Activated CD4-positive, alpha-beta T cell treated with anti-CD3 and anti-CD28 coated beads, Interleukin-2, amount 50 U/mL, for 48 hours (primary cell): ENCODE results near the gene KLHL36.

Experiments
- DNase-seq, 2 experiments: peaks; one replicate each; pipeline ENCODE4 v3.0.0-alpha.2; 2020

KLHL36 gene

GRCh38 chr16:84699712-84700445 is 51.6 kb downstream of the KLHL36 start, which contains the start of gene USP10:
Gene USP10 (plus strand): TSS chr16:84700000. CDS start chr16:84700091, 91 bp downstream.
- DNase-seq = peak; percentile 79 to 82

GRCh38 chr16:84700446-84701300 is 52.4 kb downstream of the KLHL36 start:
- peak; percentile 24 to 42 for DNase-seq

- DNase-seq = no peak
Observed at GRCh38 chr16:84703681-84704080, 55.4 kb downstream of the KLHL36 start.

- no peak for DNase-seq
Observed at GRCh38 chr16:84704253-84704652, 55.9 kb downstream of the KLHL36 start.

- DNase-seq = no peak
Observed at GRCh38 chr16:84706856-84707255, 58.5 kb downstream of the KLHL36 start.

- DNase-seq = no peak
Observed at GRCh38 chr16:84709609-84710008, 61.3 kb downstream of the KLHL36 start.

GRCh38 chr16:84710686-84711085 is 62.4 kb downstream of the KLHL36 start:
- no peak for DNase-seq
